Right lobe of liver (tissue), 6 donors: ENCODE results near the gene REXO5. TPM values are rescaled to one million over a fixed set of nuclear protein-coding genes. Genes with fewer than 3 reads are reported as not detected.

ENCODE experiments used
- ATAC-seq, 4 donors: fragments of 200-7000 bp; cut with Tn5 transposase; one replicate each; pipeline ENCODE4 v1.9.1; 2020; ENCODE audit warnings: mild to moderate bottlenecking in 4 of 4, moderate library complexity in 4 of 4
- DNase-seq, 3 donors: peaks; one replicate each; pipeline ENCODE4 v3.0.0-alpha.2; 2020
- H3K27ac ChIP-seq, 3 donors: fragments of 200-600 bp; one replicate each; pipeline ENCODE4 v1.8.0; 2022
- H3K27me3 ChIP-seq, 2 donors: fragments of 200-600 bp; one replicate each; pipeline ENCODE4 v1.8.0; 2022
- H3K36me3 ChIP-seq, 4 donors: fragments of 200-600 bp; sonication (generic) in 1 of 4; one replicate each; pipeline versions ENCODE4 v1.5.1 to v1.8.0; 2017 to 2022; ENCODE audit warnings: control low read depth in 1 of 4
- H3K4me1 ChIP-seq, 4 donors: fragments of 200-600 bp; sonication (generic) in 1 of 4; one replicate each; pipeline versions ENCODE4 v1.5.1 to v1.8.0; 2017 to 2022; ENCODE audit warnings: control low read depth in 1 of 4
- H3K4me3 ChIP-seq, 3 donors: fragments of 200-600 bp; one replicate each; pipeline ENCODE4 v1.8.0; 2022
- H3K9me3 ChIP-seq, 4 donors: fragments of 200-600 bp; sonication (generic) in 1 of 4; one replicate each; pipeline versions ENCODE4 v1.5.1 to v1.8.0; 2017 to 2022; ENCODE audit warnings: control low read depth in 1 of 4
- CTCF ChIP-seq, 4 donors: fragments of 200-600 bp in 3 of 4; fragments of 450-650 bp in 1 of 4; IDR thresholded peaks; one replicate each; pipeline versions ENCODE4 v1.5.1 to v1.8.0; 2016 to 2022; ENCODE audit warnings: antibody characterized with exemption in 4 of 4, mild to moderate bottlenecking in 2 of 4
- POLR2A ChIP-seq: fragments of 450-650 bp; IDR thresholded peaks from one replicate; pipeline ENCODE4 v1.6.1; 2017; ENCODE audit warnings: antibody characterized with exemption, mild to moderate bottlenecking
- WGBS: methylation state at CpG from one replicate; pipeline ENCODE4 v1.1.6; 2018; ENCODE audit warnings: low coverage, low lambda C conversion rate; ENCODE audit not compliant: insufficient coverage; ENCODE audit errors: missing lambda C conversion rate; 5-methylcytosine and 5-hydroxymethylcytosine counted together
- intact Hi-C, 2 donors: fragments of 100-400 bp; cut with DNase I; formaldehyde crosslinking; loops; one replicate each; pipeline versions ENCODE4 v1.11.2 to v1.14.1; 2022
- total RNA-seq, 6 experiments: library from RNA; depleted of rRNA in 2 of 6; stranded (reverse); fragments of >200 nt in 2 of 6; fragmentation: NEBNext Ultra II Directional in 3 of 6; extraction: Animal tissue kit (Norgen Biotek cat#: 25700) in 3 of 6; gene quantifications; one replicate each; pipeline versions ENCODE4 v1.1.0 to v1.2.4, GENCODE V29; 2016 to 2023
- donor health status: DM: no; HTN: yes; CAD: no.
- donor health status: DM: no; HTN: no; CAD: no.
- donor health status: DM: no; HTN: no; CAD: no.
- donor health status: DM: no; HTN: yes; CAD: no.
- donor health status: DM: no; HTN: yes; CAD: no.

The REXO5 gene
- total RNA-seq, 6 experiments from 2014 or later: 1.1 to 2.9 (median 2.4) TPM

GRCh38 chr16:20781697-20782096 is 24.6 kb upstream of the REXO5 start:
- H3K27me3 ChIP-seq: no peaks in the 10 kb centered on the region
- TF ChIP-seq POLR2A (no peak), CTCF (IDR thresholded peaks at IDR 0.05) (no peak)
- WGBS: 69% methylated on average over 1 of the region's 1 CpG
- H3K27ac ChIP-seq: no peak overlapping the region
- H3K4me3 ChIP-seq: no peak overlapping the region
- no peak for DNase-seq
- no peak for ATAC-seq
- H3K9me3 ChIP-seq: no peaks in the 10 kb centered on the region
- intact Hi-C loops: no loop called here
- H3K36me3 ChIP-seq: peaks cover 0 to 61% (median 10%) of the 10 kb centered on the region in 4 donors
- no peaks in the 10 kb centered on the region for H3K4me1 ChIP-seq

- 100% methylated on average over 2 of the region's 2 CpGs for WGBS
These were observed 23.9 kb upstream of the REXO5 start for GRCh38 chr16:20782470-20782869.

GRCh38 chr16:20784204-20784603 is 22.1 kb upstream of the REXO5 start:
- Histone ChIP-seq H3K4me3 (no peak overlapping the region), H3K36me3 (peaks cover 0 to 44% (median 5%) of the 10 kb centered on the region in 4 donors), H3K4me1 (no peaks in the 10 kb centered on the region), H3K9me3 (no peaks in the 10 kb centered on the region), H3K27me3 (no peaks in the 10 kb centered on the region), H3K27ac (no peak overlapping the region)
- TF ChIP-seq POLR2A (no peak), CTCF (IDR thresholded peaks at IDR 0.05) (no peak)
- intact Hi-C loops: no loop called here
- no peak for DNase-seq
- no peak for ATAC-seq

More at GRCh38 chr16:20782470-20782869, 23.9 kb upstream of the REXO5 start:
- Histone ChIP-seq H3K27me3 (no peaks in the 10 kb centered on the region), H3K27ac (no peak overlapping the region), H3K36me3 (peaks cover 0 to 60% (median 7%) of the 10 kb centered on the region in 4 donors), H3K4me3 (no peak overlapping the region), H3K9me3 (no peaks in the 10 kb centered on the region), H3K4me1 (no peaks in the 10 kb centered on the region)
- intact Hi-C loops: no loop called here
- ATAC-seq: no peak
- no peak for DNase-seq
- TF ChIP-seq CTCF (IDR thresholded peaks at IDR 0.05): no peak
- no peak for TF ChIP-seq POLR2A

GRCh38 chr16:20789130-20789529 is 17.2 kb upstream of the REXO5 start:
- H3K27ac ChIP-seq: no peak overlapping the region
- no peak overlapping the region for H3K4me3 ChIP-seq
- no peak for TF ChIP-seq POLR2A
- TF ChIP-seq CTCF (IDR thresholded peaks at IDR 0.05): no peak
- peaks cover 0 to 18% (median 0%) of the 10 kb centered on the region in 4 donors for H3K36me3 ChIP-seq
- intact Hi-C loops: no loop called here
- no peak for ATAC-seq
- H3K9me3 ChIP-seq: no peaks in the 10 kb centered on the region
- no peaks in the 10 kb centered on the region for H3K4me1 ChIP-seq
- no peak for DNase-seq
- no peaks in the 10 kb centered on the region for H3K27me3 ChIP-seq

- Histone ChIP-seq H3K9me3 (no peaks in the 10 kb centered on the region), H3K27ac (no peak overlapping the region), H3K36me3 (peaks cover 0 to 12% (median 0%) of the 10 kb centered on the region in 4 donors), H3K4me3 (no peak overlapping the region), H3K4me1 (no peaks in the 10 kb centered on the region), H3K27me3 (no peaks in the 10 kb centered on the region)
- intact Hi-C loops: no loop called here
- TF ChIP-seq POLR2A: no peak
- TF ChIP-seq CTCF (IDR thresholded peaks at IDR 0.05): no peak
- ATAC-seq (no peak), DNase-seq (no peak)
- WGBS: 82% methylated on average over 5 of the region's 5 CpGs
These were observed 14.3 kb upstream of the REXO5 start for GRCh38 chr16:20791923-20792612.
